Measurements from ENCODE around the gene RUNX1.

DNA sequence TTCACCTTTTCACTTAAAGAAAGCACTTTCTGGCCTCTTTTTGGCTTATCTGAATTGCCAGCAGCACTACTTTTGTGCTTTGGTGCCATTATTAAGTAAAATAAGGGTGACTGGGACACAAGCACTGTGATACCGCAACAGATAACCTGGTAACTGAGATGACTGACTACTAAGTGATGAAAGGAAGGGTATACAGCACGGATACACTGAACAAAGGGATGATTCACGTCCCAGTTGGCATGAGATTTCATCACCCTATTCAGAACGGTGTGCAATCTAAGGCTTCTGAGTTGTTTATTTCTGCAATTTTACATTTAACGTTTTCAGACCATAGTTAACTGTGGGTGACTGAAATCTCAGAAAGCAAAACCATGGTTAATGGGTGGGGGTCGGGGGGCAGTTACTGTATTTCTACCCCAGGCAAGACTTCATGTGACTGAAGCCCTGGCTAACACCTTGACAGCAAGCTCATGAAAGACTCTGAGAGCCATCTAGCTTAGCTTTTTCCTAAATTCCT, 277.5 kb downstream of the RUNX1 start:
- no peak for TF ChIP-seq RFX5 (IDR thresholded peaks at IDR 0.05; ENCODE audit: low read length)
- TF ChIP-seq, protein P1, sequence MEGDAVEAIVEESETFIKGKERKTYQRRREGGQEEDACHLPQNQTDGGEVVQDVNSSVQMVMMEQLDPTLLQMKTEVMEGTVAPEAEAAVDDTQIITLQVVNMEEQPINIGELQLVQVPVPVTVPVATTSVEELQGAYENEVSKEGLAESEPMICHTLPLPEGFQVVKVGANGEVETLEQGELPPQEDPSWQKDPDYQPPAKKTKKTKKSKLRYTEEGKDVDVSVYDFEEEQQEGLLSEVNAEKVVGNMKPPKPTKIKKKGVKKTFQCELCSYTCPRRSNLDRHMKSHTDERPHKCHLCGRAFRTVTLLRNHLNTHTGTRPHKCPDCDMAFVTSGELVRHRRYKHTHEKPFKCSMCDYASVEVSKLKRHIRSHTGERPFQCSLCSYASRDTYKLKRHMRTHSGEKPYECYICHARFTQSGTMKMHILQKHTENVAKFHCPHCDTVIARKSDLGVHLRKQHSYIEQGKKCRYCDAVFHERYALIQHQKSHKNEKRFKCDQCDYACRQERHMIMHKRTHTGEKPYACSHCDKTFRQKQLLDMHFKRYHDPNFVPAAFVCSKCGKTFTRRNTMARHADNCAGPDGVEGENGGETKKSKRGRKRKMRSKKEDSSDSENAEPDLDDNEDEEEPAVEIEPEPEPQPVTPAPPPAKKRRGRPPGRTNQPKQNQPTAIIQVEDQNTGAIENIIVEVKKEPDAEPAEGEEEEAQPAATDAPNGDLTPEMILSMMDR (IDR thresholded peaks at IDR 0.05): no peak
- TF ChIP-seq RAD21 (IDR thresholded peaks at IDR 0.05; ENCODE audit: low read length): no peak
- no peak for TF ChIP-seq FOXM1 (IDR thresholded peaks at IDR 0.05; ENCODE audit: low read depth)
- no peak for TF ChIP-seq SIN3A (IDR thresholded peaks at IDR 0.05; ENCODE audit: borderline replicate concordance, low read depth, low read length)
